GM10248 (cell line): ENCODE results near the gene ZFYVE27.

Experiments used
- CTCF ChIA-PET: fragments of 300-600 bp; sonication (Branson Sonifier 250); formaldehyde crosslinking; extraction: SDS; loops from one replicate; lab custom pipeline; 2021; ENCODE audit warnings: antibody characterized with exemption; lab: Yijun Ruan, JAX
- POLR2A ChIA-PET: fragments of 350-650 bp; sonication (Branson Sonifier 250); formaldehyde crosslinking; extraction: SDS; loops from one replicate; lab custom pipeline; 2020; ENCODE audit warnings: antibody characterized with exemption; lab: Yijun Ruan, JAX
- DNase-seq: peaks from one replicate; pipeline ENCODE4 v3.0.0; 2012; ENCODE audit errors: extremely low spot score
- CTCF ChIP-seq: IDR thresholded peaks from 2 replicates; pipeline ENCODE4 v1.5.1; 2012; ENCODE audit warnings: mild to moderate bottlenecking, low read depth; ENCODE audit errors: extremely low read depth, missing control alignments, control extremely low read depth

ZFYVE27 gene

GRCh38 chr10:97801422-97801821, 64.5 kb downstream of the ZFYVE27 start:
- no peak for TF ChIP-seq CTCF
- no peak for DNase-seq
- ChIA-PET POLR2A (no interaction called here), CTCF (interaction anchor here (0.8 to 1.7 kb wide), 4 partner anchors 9 to 241 kb away, joined by 3 to 4 read pairs (median 3); no protein-coding TSS in a partner anchor)

GRCh38 chr10:97805096-97805884, 68.4 kb downstream of the ZFYVE27 start:
- CTCF ChIA-PET: no interaction called here

GRCh38 chr10:97805949-97806348, 69.0 kb downstream of the ZFYVE27 start:
- POLR2A ChIA-PET: no interaction called here
- CTCF ChIA-PET: interaction anchor here (2.9 kb wide), 1 partner anchor 14 kb away, joined by 7 read pairs; no protein-coding TSS in a partner anchor
- no peak for TF ChIP-seq CTCF
- DNase-seq: no peak

More at GRCh38 chr10:97805096-97805884, 68.4 kb downstream of the ZFYVE27 start:
- POLR2A ChIA-PET: no interaction called here
- DNase-seq: no peak
- TF ChIP-seq CTCF: no peak

GRCh38 chr10:97810446-97810845, 73.5 kb downstream of the ZFYVE27 start:
- CTCF ChIA-PET: interaction anchor here (1.4 kb wide), 1 partner anchor 18 kb away, joined by 5 read pairs; no protein-coding TSS in a partner anchor
- POLR2A ChIA-PET: no interaction called here

More at GRCh38 chr10:97810446-97810845, 73.5 kb downstream of the ZFYVE27 start:
- TF ChIP-seq CTCF: no peak
- DNase-seq: no peak
